PC-9 (cell line): ENCODE results near the gene YAP1.

Source experiments
- CTCF ChIP-seq: fragments of 200-600 bp; sonication (generic); conservative IDR thresholded peaks from 2 replicates; pipeline ENCODE4 v1.6.1; 2017; ENCODE audit warnings: mixed run types, antibody characterized with exemption, mild to moderate bottlenecking, moderate library complexity
- EZH2 ChIP-seq: fragments of 200-600 bp; sonication (generic); IDR thresholded peaks from 2 replicates; pipeline ENCODE4 v1.8.0; 2017; ENCODE audit warnings: antibody characterized with exemption, low read depth

- TF ChIP-seq CTCF (no peak), EZH2 (no peak)
Observed at GRCh38 chr11:102240502-102240901, 130.3 kb downstream of the YAP1 start.
